H54 (cell line): ENCODE results near the gene METTL9.

ENCODE experiments used
- DNase-seq: peaks from one replicate; pipeline ENCODE4 v3.0.0; 2011; ENCODE audit warnings: low spot score, mixed read lengths; ENCODE audit not compliant: insufficient read length
- FAIRE-seq: peaks from 3 replicates; lab custom pipeline; 2011; peaks lifted over from hg19 to GRCh38; lab: Jason Lieb, UNC
- POLR2A ChIP-seq: IDR thresholded peaks from 2 replicates; pipeline ENCODE4 v1.6.1; 2011; ENCODE audit warnings: low read depth, mild to moderate bottlenecking, low read length

Gene METTL9

GRCh38 chr16:21703589-21704174 is 104.3 kb downstream of the METTL9 start:
- FAIRE-seq (no peak), DNase-seq (no peak)
- no peak for TF ChIP-seq POLR2A

- DNase-seq (no peak), FAIRE-seq (no peak)
- no peak for TF ChIP-seq POLR2A
Measured at GRCh38 chr16:21704266-21704665, 104.9 kb downstream of the METTL9 start.

- TF ChIP-seq POLR2A: no peak
- DNase-seq (no peak), FAIRE-seq (no peak)
Measured at GRCh38 chr16:21704733-21705132, 105.4 kb downstream of the METTL9 start.
